Jurkat, Clone E6-1 (cell line): ENCODE measurements around the gene FGFR2. TPM values are rescaled to one million over a fixed set of nuclear protein-coding genes. Genes with fewer than 3 reads are reported as not detected.

Experiments
- DNase-seq: peaks from one replicate; pipeline ENCODE4 v3.0.0-alpha.2; 2011; ENCODE audit warnings: low read depth, low spot score
- H3K4me3 ChIP-seq: 2 replicates; pipeline ENCODE4 v1.5.1; 2011; ENCODE audit warnings: mild to moderate bottlenecking, low read length, control low read depth, moderate library complexity
- polyA plus RNA-seq: library from polyadenylated mRNA; unstranded; fragments of >200 nt; gene quantifications from one replicate; pipeline ENCODE4 v1.2.1, GENCODE V29; 2012; ENCODE audit warnings: missing spikeins; ENCODE audit not compliant: insufficient read length, insufficient read depth

FGFR2 gene
- 1.7 TPM for polyA plus RNA-seq

- no peak within 1 kb of the TSS for H3K4me3 ChIP-seq
- DNase-seq, result peak; percentile 15
Measured at GRCh38 chr10:121598263-121599249, at the start of gene FGFR2. Gene FGFR2, minus strand, starts transcription at chr10:121598444. Its CDS starts 4,627 bp downstream, at chr10:121593817.

GRCh38 chr10:121647401-121647800, 49.2 kb upstream of the FGFR2 start:
- no peak overlapping the region for H3K4me3 ChIP-seq
- DNase-seq, result no peak

GRCh38 chr10:121645696-121646095, 47.5 kb upstream of the FGFR2 start:
- no peak overlapping the region for H3K4me3 ChIP-seq
- no peak for DNase-seq

GRCh38 chr10:121644501-121644900, 46.3 kb upstream of the FGFR2 start:
- DNase-seq, result no peak
- H3K4me3 ChIP-seq, result no peak overlapping the region

GRCh38 chr10:121640266-121640665, 42.0 kb upstream of the FGFR2 start:
- DNase-seq, result no peak
- no peak overlapping the region for H3K4me3 ChIP-seq

- H3K4me3 ChIP-seq, result no peak overlapping the region
- no peak for DNase-seq
Measured at GRCh38 chr10:121639416-121639815, 41.2 kb upstream of the FGFR2 start.

- DNase-seq, result no peak
- H3K4me3 ChIP-seq, result no peak overlapping the region
Measured at GRCh38 chr10:121637437-121637836, 39.2 kb upstream of the FGFR2 start.

- no peak for DNase-seq
- no peak overlapping the region for H3K4me3 ChIP-seq
Measured at GRCh38 chr10:121633056-121633455, 34.8 kb upstream of the FGFR2 start.

- DNase-seq, result no peak
- H3K4me3 ChIP-seq, result no peak overlapping the region
Measured at GRCh38 chr10:121631365-121632029, 33.3 kb upstream of the FGFR2 start.

- H3K4me3 ChIP-seq, result no peak overlapping the region
- DNase-seq, result no peak
Measured at GRCh38 chr10:121628859-121629258, 30.6 kb upstream of the FGFR2 start.

GRCh38 chr10:121627876-121628581, 29.8 kb upstream of the FGFR2 start:
- no peak overlapping the region for H3K4me3 ChIP-seq
- DNase-seq, result no peak

- no peak for DNase-seq
- no peak overlapping the region for H3K4me3 ChIP-seq
Measured at GRCh38 chr10:121624836-121625486, 26.7 kb upstream of the FGFR2 start.

GRCh38 chr10:121618906-121619305, 20.7 kb upstream of the FGFR2 start:
- DNase-seq, result no peak

GRCh38 chr10:121617176-121617575, 18.9 kb upstream of the FGFR2 start:
- no peak overlapping the region for H3K4me3 ChIP-seq
- no peak for DNase-seq

More at GRCh38 chr10:121618906-121619305, 20.7 kb upstream of the FGFR2 start:
- no peak overlapping the region for H3K4me3 ChIP-seq

GRCh38 chr10:121616291-121616690, 18.0 kb upstream of the FGFR2 start:
- DNase-seq, result no peak
- H3K4me3 ChIP-seq, result no peak overlapping the region

- no peak overlapping the region for H3K4me3 ChIP-seq
- DNase-seq, result no peak
Measured at GRCh38 chr10:121615836-121616235, 17.6 kb upstream of the FGFR2 start.

- DNase-seq, result no peak
- H3K4me3 ChIP-seq, result no peak overlapping the region
Measured at GRCh38 chr10:121615435-121615793, 17.2 kb upstream of the FGFR2 start.

GRCh38 chr10:121614613-121615434, 16.6 kb upstream of the FGFR2 start:
- DNase-seq, result no peak
- no peak overlapping the region for H3K4me3 ChIP-seq
